Body of pancreas (tissue), 4 donors: ENCODE data around the gene SLX9.

Experiments used
- POLR2A ChIP-seq, 3 donors: fragments of 450-650 bp; IDR thresholded peaks; one replicate each; pipeline ENCODE4 v1.6.1; 2016; ENCODE audit warnings: antibody characterized with exemption in 3 of 3, mild to moderate bottlenecking in 2 of 3
- TF ChIP-seq, protein P1 (sequence below), 7 experiments: fragments of 450-650 bp in 4 of 7; fragments of 200-600 bp in 3 of 7; sonication (generic) in 3 of 7; IDR thresholded peaks; one replicate each; pipeline ENCODE4 v1.5.1; 2016 to 2019; ENCODE audit warnings: antibody characterized with exemption in 7 of 7

DNA sequence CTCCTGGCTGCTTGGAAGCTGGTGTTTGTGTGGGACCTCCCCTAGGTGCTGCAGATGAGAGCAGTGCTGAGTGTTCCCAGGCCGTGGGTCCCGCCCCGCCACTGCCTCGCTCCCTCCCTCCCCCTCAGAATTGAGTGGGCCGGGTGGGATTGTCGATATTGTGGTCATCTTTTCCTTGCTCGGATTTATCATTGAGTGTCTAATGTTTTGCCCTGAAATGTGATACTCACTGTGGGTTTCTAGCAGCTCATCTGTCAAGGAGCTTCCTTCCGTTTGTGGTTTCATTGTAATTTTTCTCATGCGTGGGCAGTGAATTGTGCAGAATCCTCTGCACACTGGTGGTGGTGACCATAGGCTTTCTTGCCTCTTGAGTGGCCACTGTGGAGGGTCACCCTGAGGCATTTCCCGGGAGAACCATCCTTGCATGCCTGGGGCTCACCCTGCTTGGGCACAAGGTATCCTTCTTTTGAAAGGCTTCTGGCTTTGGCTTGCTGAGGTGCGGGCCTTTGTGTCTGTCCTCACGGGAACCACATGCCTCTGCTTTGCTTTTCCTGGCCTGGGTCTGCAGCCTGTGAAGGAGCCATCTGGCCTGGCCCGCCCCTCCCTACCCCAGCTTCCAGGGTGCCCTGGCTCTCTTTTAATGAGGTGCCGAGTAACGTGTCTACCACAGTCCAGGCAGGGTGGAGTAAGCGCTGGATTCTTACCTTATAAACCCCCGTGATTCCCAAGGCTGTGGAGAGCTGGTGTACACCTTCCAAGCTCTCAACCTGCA, 25.6 kb downstream of the SLX9 start:
- TF ChIP-seq, protein P1, sequence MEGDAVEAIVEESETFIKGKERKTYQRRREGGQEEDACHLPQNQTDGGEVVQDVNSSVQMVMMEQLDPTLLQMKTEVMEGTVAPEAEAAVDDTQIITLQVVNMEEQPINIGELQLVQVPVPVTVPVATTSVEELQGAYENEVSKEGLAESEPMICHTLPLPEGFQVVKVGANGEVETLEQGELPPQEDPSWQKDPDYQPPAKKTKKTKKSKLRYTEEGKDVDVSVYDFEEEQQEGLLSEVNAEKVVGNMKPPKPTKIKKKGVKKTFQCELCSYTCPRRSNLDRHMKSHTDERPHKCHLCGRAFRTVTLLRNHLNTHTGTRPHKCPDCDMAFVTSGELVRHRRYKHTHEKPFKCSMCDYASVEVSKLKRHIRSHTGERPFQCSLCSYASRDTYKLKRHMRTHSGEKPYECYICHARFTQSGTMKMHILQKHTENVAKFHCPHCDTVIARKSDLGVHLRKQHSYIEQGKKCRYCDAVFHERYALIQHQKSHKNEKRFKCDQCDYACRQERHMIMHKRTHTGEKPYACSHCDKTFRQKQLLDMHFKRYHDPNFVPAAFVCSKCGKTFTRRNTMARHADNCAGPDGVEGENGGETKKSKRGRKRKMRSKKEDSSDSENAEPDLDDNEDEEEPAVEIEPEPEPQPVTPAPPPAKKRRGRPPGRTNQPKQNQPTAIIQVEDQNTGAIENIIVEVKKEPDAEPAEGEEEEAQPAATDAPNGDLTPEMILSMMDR (IDR thresholded peaks at IDR 0.05): no peak
- no peak for TF ChIP-seq POLR2A (IDR thresholded peaks at IDR 0.05)
